HG03571 (cell line): ENCODE measurements around the gene SPOCD1.

Source experiments
- ATAC-seq: cut with Tn5 transposase; IDR thresholded peaks from one replicate; pipeline ENCODE4 v1.9.1; 2021; ENCODE audit not compliant: unreplicated experiment

SPOCD1 gene

GRCh38 chr1:31757989-31758388 lies 57.8 kb downstream of the SPOCD1 start:
- no peak for ATAC-seq

- no peak for ATAC-seq
These were observed 58.6 kb downstream of the SPOCD1 start for GRCh38 chr1:31757204-31757679.

GRCh38 chr1:31756578-31756977 lies 59.2 kb downstream of the SPOCD1 start:
- ATAC-seq, result no peak

GRCh38 chr1:31755850-31756492 lies 59.9 kb downstream of the SPOCD1 start:
- ATAC-seq, result no peak

- no peak for ATAC-seq
These were observed 60.6 kb downstream of the SPOCD1 start for GRCh38 chr1:31755197-31755611.

GRCh38 chr1:31754397-31754796 lies 61.4 kb downstream of the SPOCD1 start:
- no peak for ATAC-seq

- no peak for ATAC-seq
These were observed 62.0 kb downstream of the SPOCD1 start for GRCh38 chr1:31753707-31754349.

GRCh38 chr1:31752952-31753475 lies 62.8 kb downstream of the SPOCD1 start:
- no peak for ATAC-seq

GRCh38 chr1:31752258-31752657 lies 63.6 kb downstream of the SPOCD1 start:
- no peak for ATAC-seq

GRCh38 chr1:31751822-31752241 lies 64.0 kb downstream of the SPOCD1 start:
- ATAC-seq, result no peak

- no peak for ATAC-seq
These were observed 64.8 kb downstream of the SPOCD1 start for GRCh38 chr1:31750858-31751510.

GRCh38 chr1:31749785-31750735 lies 65.8 kb downstream of the SPOCD1 start:
- ATAC-seq, result no peak

GRCh38 chr1:31748365-31748764 lies 67.5 kb downstream of the SPOCD1 start:
- no peak for ATAC-seq

- no peak for ATAC-seq
These were observed 68.5 kb downstream of the SPOCD1 start for GRCh38 chr1:31747304-31747703.

- no peak for ATAC-seq
These were observed 69.1 kb downstream of the SPOCD1 start for GRCh38 chr1:31746687-31747086.

- no peak for ATAC-seq
These were observed 69.7 kb downstream of the SPOCD1 start for GRCh38 chr1:31745946-31746670.

GRCh38 chr1:31745096-31745945 lies 70.5 kb downstream of the SPOCD1 start:
- ATAC-seq, result no peak

- peak; percentile 53 for ATAC-seq
These were observed 71.5 kb downstream of the SPOCD1 start for GRCh38 chr1:31744165-31744888.
